H9 (cell line): ENCODE data around the gene NLRP14. TPM values are rescaled to one million over a fixed set of nuclear protein-coding genes. Genes with fewer than 3 reads are reported as not detected.
A peak's percentile ranks its signal among the peaks of the same experiment; 100 is the strongest.

ENCODE experiments used
- DNase-seq: peaks from one replicate; pipeline ENCODE4 v3.0.0-alpha.2; 2017
- H2AFZ ChIP-seq: one replicate; pipeline ENCODE4 v1.6.1; 2013; ENCODE audit warnings: mild to moderate bottlenecking, low read length, control low read depth, moderate library complexity
- H2AK5ac ChIP-seq: 2 replicates; pipeline ENCODE4 v1.6.1; 2013; ENCODE audit warnings: low read length, control low read depth, mixed read lengths; ENCODE audit not compliant: insufficient read length
- H2BK120ac ChIP-seq: one replicate; pipeline ENCODE4 v1.6.1; 2013; ENCODE audit warnings: low read depth, mild to moderate bottlenecking, low read length, control low read depth, inconsistent platforms; ENCODE audit not compliant: poor library complexity, severe bottlenecking
- H2BK12ac ChIP-seq: 2 replicates; pipeline ENCODE4 v1.6.1; 2013; ENCODE audit warnings: low read length, control low read depth, mixed read lengths, low read depth; ENCODE audit not compliant: insufficient read length
- H2BK15ac ChIP-seq: 2 replicates; pipeline ENCODE4 v1.6.1; 2013; ENCODE audit warnings: low read depth, low read length, control low read depth
- H2BK20ac ChIP-seq: one replicate; pipeline ENCODE4 v1.6.1; 2013; ENCODE audit warnings: low read depth, mild to moderate bottlenecking, low read length, control low read depth, inconsistent platforms; ENCODE audit not compliant: poor library complexity, severe bottlenecking
- H2BK5ac ChIP-seq: 2 replicates; pipeline ENCODE4 v1.6.1; 2013; ENCODE audit warnings: low read length, control low read depth, mixed read lengths; ENCODE audit not compliant: insufficient read length
- H3K14ac ChIP-seq: 2 replicates; pipeline ENCODE4 v1.6.1; 2013; ENCODE audit warnings: low read length, control low read depth; ENCODE audit not compliant: insufficient read depth
- H3K18ac ChIP-seq: 2 replicates; pipeline ENCODE4 v1.6.1; 2013; ENCODE audit warnings: low read depth, mild to moderate bottlenecking, mixed read lengths, low read length, control low read depth; ENCODE audit not compliant: insufficient read length
- H3K23ac ChIP-seq: 2 replicates; pipeline ENCODE4 v1.6.1; 2013; ENCODE audit warnings: low read length, control low read depth, mixed read lengths, low read depth; ENCODE audit not compliant: insufficient read length
- H3K23me2 ChIP-seq: 2 replicates; pipeline ENCODE4 v1.6.1; 2013; ENCODE audit warnings: low read depth, mild to moderate bottlenecking, mixed read lengths, low read length, control low read depth; ENCODE audit not compliant: insufficient read length, poor library complexity, severe bottlenecking
- H3K27ac ChIP-seq: 2 replicates; pipeline ENCODE4 v1.5.1; 2013; ENCODE audit warnings: low read length, control low read depth, mixed read lengths, low read depth; ENCODE audit not compliant: insufficient read length
- H3K27me3 ChIP-seq: 2 replicates; pipeline ENCODE4 v1.6.1; 2013; ENCODE audit warnings: low read length, control low read depth, inconsistent platforms; ENCODE audit not compliant: insufficient read depth
- H3K4ac ChIP-seq: 2 replicates; pipeline ENCODE4 v1.6.1; 2013; ENCODE audit warnings: low read depth, mild to moderate bottlenecking, control low read depth, inconsistent platforms, low read length, moderate library complexity
- H3K4me1 ChIP-seq: 2 replicates; pipeline ENCODE4 v1.6.1; 2013; ENCODE audit warnings: low read length, control low read depth, inconsistent platforms; ENCODE audit not compliant: insufficient read depth
- H3K4me2 ChIP-seq: 2 replicates; pipeline ENCODE4 v1.6.1; 2013; ENCODE audit warnings: low read length, control low read depth, mixed read lengths; ENCODE audit not compliant: insufficient read length, insufficient read depth
- H3K56ac ChIP-seq: 2 replicates; pipeline ENCODE4 v1.6.1; 2013; ENCODE audit warnings: low read depth, mild to moderate bottlenecking, mixed read lengths, low read length, control low read depth; ENCODE audit not compliant: insufficient read length
- H3K79me1 ChIP-seq: 2 replicates; pipeline ENCODE4 v1.6.1; 2013; ENCODE audit warnings: low read depth, mild to moderate bottlenecking, moderate library complexity, low read length, control low read depth, inconsistent platforms; ENCODE audit not compliant: insufficient read depth, poor library complexity, severe bottlenecking
- H3K79me2 ChIP-seq: 2 replicates; pipeline ENCODE4 v1.6.1; 2013; ENCODE audit warnings: low read length, control low read depth, inconsistent platforms; ENCODE audit not compliant: insufficient read depth
- H3K9ac ChIP-seq: 2 replicates; pipeline ENCODE4 v1.6.1; 2013; ENCODE audit warnings: low read length, control low read depth, mixed read lengths; ENCODE audit not compliant: insufficient read length; ENCODE audit errors: extremely low read depth
- H3K9me3 ChIP-seq: one replicate; pipeline ENCODE4 v1.6.1; 2013; ENCODE audit warnings: low read depth, low read length, inconsistent platforms; ENCODE audit not compliant: control insufficient read depth
- H3T11ph ChIP-seq: one replicate; pipeline ENCODE4 v1.6.1; 2013; ENCODE audit warnings: mild to moderate bottlenecking, low read length, control low read depth, inconsistent platforms
- H4K20me1 ChIP-seq: one replicate; pipeline ENCODE4 v1.6.1; 2013; ENCODE audit not compliant: control insufficient read depth, insufficient read length, insufficient read depth
- H4K5ac ChIP-seq: 2 replicates; pipeline ENCODE4 v1.6.1; 2013; ENCODE audit warnings: low read depth, mild to moderate bottlenecking, mixed read lengths, low read length, control low read depth; ENCODE audit not compliant: insufficient read length
- H4K8ac ChIP-seq: replicated peaks from 2 replicates; pipeline ENCODE4 v1.6.1; 2013; ENCODE audit warnings: low read length, control low read depth, mixed read lengths, low read depth; ENCODE audit not compliant: insufficient read length
- H4K91ac ChIP-seq: 2 replicates; pipeline ENCODE4 v1.6.1; 2013; ENCODE audit warnings: low read depth, mild to moderate bottlenecking, moderate library complexity, mixed read lengths, low read length, control low read depth; ENCODE audit not compliant: insufficient read length
- H3K27ac Mint-ChIP-seq, 3 experiments: 2 replicates in 2 of 3; 3 replicates in 1 of 3; pipeline ENCODE4 v1.8.0; 2020 to 2021; ENCODE audit warnings: mixed read lengths in 3 of 3, mild to moderate bottlenecking in 1 of 3, moderate library complexity in 1 of 3
- H3K27me3 Mint-ChIP-seq: 2 replicates; pipeline ENCODE4 v1.8.0; 2021; ENCODE audit warnings: low read depth, mild to moderate bottlenecking, moderate library complexity, mixed read lengths
- H3K36me3 Mint-ChIP-seq, 3 experiments: 2 replicates in 2 of 3; 3 replicates in 1 of 3; pipeline ENCODE4 v1.8.0; 2020 to 2021; ENCODE audit warnings: low read depth in 3 of 3, mixed read lengths in 3 of 3; ENCODE audit not compliant: insufficient read depth in 1 of 3
- H3K4me1 Mint-ChIP-seq, 2 experiments: 2 replicates each; pipeline ENCODE4 v1.8.0; 2020; ENCODE audit warnings: mixed read lengths in 2 of 2
- H3K4me3 Mint-ChIP-seq, 2 experiments: 2 replicates in 1 of 2; 3 replicates in 1 of 2; pipeline ENCODE4 v1.8.0; 2020 to 2021; ENCODE audit warnings: mild to moderate bottlenecking in 2 of 2, mixed read lengths in 2 of 2, moderate library complexity in 1 of 2
- H3K9me3 Mint-ChIP-seq, 2 experiments: 2 replicates in 1 of 2; 3 replicates in 1 of 2; pipeline ENCODE4 v1.8.0; 2020; ENCODE audit warnings: mild to moderate bottlenecking in 2 of 2, mixed read lengths in 2 of 2, moderate library complexity in 1 of 2
- WGBS: extraction: QIAGEN DNeasy Blood & Tissue Kit; methylation state at CpG from one replicate; pipeline ENCODE4 v1.1.7; 2013; ENCODE audit warnings: missing lambda C conversion rate, low lambda C conversion rate, mixed read lengths; ENCODE audit not compliant: insufficient read length; ENCODE audit errors: extremely low coverage; 5-methylcytosine and 5-hydroxymethylcytosine counted together
- total RNA-seq: library from RNA; stranded (reverse); gene quantifications from 2 replicates; pipeline ENCODE4 v1.2.1, GENCODE V29; 2021
- TF ChIP-seq, protein P1 (sequence below): fragments of 200-600 bp; sonication (generic); conservative IDR thresholded peaks from 3 replicates; pipeline ENCODE4 v1.8.0; 2021; ENCODE audit warnings: antibody characterized with exemption, mild to moderate bottlenecking

The NLRP14 gene
- total RNA-seq, 1 experiment from 2014 or later = 0.07 TPM

DNA sequence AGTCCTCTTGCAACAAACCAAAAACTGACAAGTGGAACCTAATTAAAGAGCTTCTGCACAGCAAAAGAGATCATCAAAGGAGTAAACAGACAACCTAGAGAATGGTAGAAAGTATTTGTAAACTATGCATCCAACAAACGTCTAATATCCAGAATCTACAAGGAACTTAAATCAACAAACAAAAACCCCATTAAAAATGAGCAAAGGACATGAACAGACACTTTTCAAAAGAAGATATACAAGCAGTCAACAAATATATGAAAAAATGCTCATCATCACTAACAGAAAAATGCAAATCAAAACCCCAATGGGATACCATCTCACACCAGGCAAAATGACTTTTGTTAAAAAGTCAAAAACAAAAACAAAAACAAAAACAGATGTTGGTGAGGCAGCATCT lies 33.8 kb upstream of the NLRP14 start:
- no peaks in the 10 kb centered on the region for H3K27me3 ChIP-seq
- H2AK5ac ChIP-seq = no peak overlapping the region
- peaks cover 3% of the 10 kb centered on the region; the same call in 1 of the 2 replicates for H3K27me3 Mint-ChIP-seq

More for the DNA sequence above, 33.8 kb upstream of the NLRP14 start:
- peaks cover 0 to 4% (median 0%) of the 10 kb centered on the region in 3 experiments; a peak in 1 of 7 replicates for H3K36me3 Mint-ChIP-seq
- Histone ChIP-seq H3K4me2 (no peak overlapping the region), H3K18ac (no peak overlapping the region), H3K27ac (no peak overlapping the region), H3K14ac (no peak overlapping the region), H3K79me2 (no peaks in the 10 kb centered on the region), H4K91ac (no peak overlapping the region), H2BK12ac (no peak overlapping the region), H3K4ac (no peak overlapping the region), H2BK15ac (no peak overlapping the region), H4K20me1 (no peaks in the 10 kb centered on the region), H3K56ac (no peak overlapping the region), H3T11ph (no peak overlapping the region), H2BK20ac (no peak overlapping the region), H4K8ac (no peak overlapping the region), H4K5ac (no peak overlapping the region), H3K23ac (no peak overlapping the region), H2AFZ (no peak overlapping the region), H3K9me3 (no peaks in the 10 kb centered on the region), H3K9ac (no peak overlapping the region), H3K23me2 (no peaks in the 10 kb centered on the region), H2BK120ac (no peak overlapping the region), H2BK5ac (no peak overlapping the region), H3K79me1 (no peaks in the 10 kb centered on the region), H3K4me1 (no peaks in the 10 kb centered on the region)
- peaks cover 2 to 15% of the 10 kb centered on the region in 2 experiments; a peak in 3 of 5 replicates for H3K9me3 Mint-ChIP-seq
- no peak for DNase-seq
- H3K4me3 Mint-ChIP-seq = no peak overlapping the region
- TF ChIP-seq, protein P1, sequence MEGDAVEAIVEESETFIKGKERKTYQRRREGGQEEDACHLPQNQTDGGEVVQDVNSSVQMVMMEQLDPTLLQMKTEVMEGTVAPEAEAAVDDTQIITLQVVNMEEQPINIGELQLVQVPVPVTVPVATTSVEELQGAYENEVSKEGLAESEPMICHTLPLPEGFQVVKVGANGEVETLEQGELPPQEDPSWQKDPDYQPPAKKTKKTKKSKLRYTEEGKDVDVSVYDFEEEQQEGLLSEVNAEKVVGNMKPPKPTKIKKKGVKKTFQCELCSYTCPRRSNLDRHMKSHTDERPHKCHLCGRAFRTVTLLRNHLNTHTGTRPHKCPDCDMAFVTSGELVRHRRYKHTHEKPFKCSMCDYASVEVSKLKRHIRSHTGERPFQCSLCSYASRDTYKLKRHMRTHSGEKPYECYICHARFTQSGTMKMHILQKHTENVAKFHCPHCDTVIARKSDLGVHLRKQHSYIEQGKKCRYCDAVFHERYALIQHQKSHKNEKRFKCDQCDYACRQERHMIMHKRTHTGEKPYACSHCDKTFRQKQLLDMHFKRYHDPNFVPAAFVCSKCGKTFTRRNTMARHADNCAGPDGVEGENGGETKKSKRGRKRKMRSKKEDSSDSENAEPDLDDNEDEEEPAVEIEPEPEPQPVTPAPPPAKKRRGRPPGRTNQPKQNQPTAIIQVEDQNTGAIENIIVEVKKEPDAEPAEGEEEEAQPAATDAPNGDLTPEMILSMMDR = no peak
- peak overlapping the region in 1 of 3 experiments; percentile 19; a peak in 1 of 7 replicates for H3K27ac Mint-ChIP-seq
- WGBS = no CpG with 5 or more reads among the region's 1 CpG
- no peaks in the 10 kb centered on the region for H3K4me1 Mint-ChIP-seq
